Chondrocyte (in vitro differentiated cells): ENCODE results near the gene CDC42BPB. TPM values are rescaled to one million over a fixed set of nuclear protein-coding genes. Genes with fewer than 3 reads are reported as not detected.

ENCODE experiments used
- DNase-seq: peaks from one replicate; pipeline ENCODE4 v3.0.0; 2021; ENCODE audit warnings: mixed read lengths, low spot score
- H3K27ac Mint-ChIP-seq: one replicate; pipeline ENCODE4 v1.8.0; 2021; ENCODE audit warnings: mild to moderate bottlenecking, moderate library complexity, mixed read lengths; ENCODE audit not compliant: unreplicated experiment
- H3K27me3 Mint-ChIP-seq: 2 replicates; pipeline ENCODE4 v1.8.0; 2021; ENCODE audit warnings: low read depth, mixed read lengths
- H3K36me3 Mint-ChIP-seq: 2 replicates; pipeline ENCODE4 v1.8.0; 2021; ENCODE audit warnings: low read depth, mixed read lengths
- H3K4me1 Mint-ChIP-seq: 2 replicates; pipeline ENCODE4 v1.8.0; 2021; ENCODE audit warnings: low read depth, mild to moderate bottlenecking, mixed read lengths
- H3K4me3 Mint-ChIP-seq: one replicate; pipeline ENCODE4 v1.8.0; 2021; ENCODE audit warnings: mild to moderate bottlenecking, moderate library complexity, mixed read lengths; ENCODE audit not compliant: unreplicated experiment
- H3K9me3 Mint-ChIP-seq: 2 replicates; pipeline ENCODE4 v1.8.0; 2021; ENCODE audit warnings: low read depth, mixed read lengths
- CTCF ChIP-seq: fragments of 200-600 bp; sonication (generic); IDR thresholded peaks from 2 replicates; pipeline ENCODE4 v1.5.0; 2021; ENCODE audit warnings: antibody characterized with exemption, mild to moderate bottlenecking, moderate library complexity
- total RNA-seq: library from RNA; stranded (reverse); gene quantifications from 3 replicates; pipeline ENCODE4 v1.2.1, GENCODE V29; 2021

CDC42BPB gene
- total RNA-seq, 1 donor from 2014 or later = 106 TPM

GRCh38 chr14:103064436-103064835 lies 7.1 kb upstream of the CDC42BPB start:
- Mint-ChIP-seq H3K4me1 (peaks cover 17% of the 10 kb centered on the region), H3K4me3 (no peak overlapping the region), H3K27ac (no peak overlapping the region), H3K27me3 (no peaks in the 10 kb centered on the region), H3K9me3 (no peaks in the 10 kb centered on the region), H3K36me3 (peaks cover 2% of the 10 kb centered on the region)
- no peak for TF ChIP-seq CTCF
- DNase-seq = no peak

GRCh38 chr14:103061482-103061976 lies 4.2 kb upstream of the CDC42BPB start:
- no peak overlapping the region for H3K27ac Mint-ChIP-seq
- H3K9me3 Mint-ChIP-seq = no peaks in the 10 kb centered on the region
- no peak for DNase-seq
- peaks cover 2% of the 10 kb centered on the region for H3K36me3 Mint-ChIP-seq
- no peak for TF ChIP-seq CTCF
- peaks cover 23% of the 10 kb centered on the region for H3K4me1 Mint-ChIP-seq
- H3K4me3 Mint-ChIP-seq = no peak overlapping the region
- H3K27me3 Mint-ChIP-seq = no peaks in the 10 kb centered on the region

DNA sequence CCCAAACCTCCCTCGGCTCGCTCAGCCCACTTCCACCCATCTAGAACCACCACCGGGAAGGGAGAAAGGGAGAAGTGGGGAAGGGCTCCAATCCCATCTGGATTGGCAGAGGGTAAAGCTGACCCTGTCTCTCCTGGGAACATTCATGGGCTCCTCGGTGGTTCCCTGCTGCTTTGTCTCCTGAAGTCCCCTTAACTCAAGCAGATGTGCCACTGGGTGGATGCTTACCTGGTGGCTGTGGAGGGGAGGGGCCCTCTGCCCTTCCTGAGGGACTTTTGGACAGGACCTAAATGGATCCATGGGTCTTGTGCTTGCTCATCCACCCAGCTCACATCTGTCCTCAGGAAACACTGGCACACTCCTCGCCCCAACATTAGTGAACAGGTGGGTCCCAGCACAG lies 2.2 kb upstream of the CDC42BPB start:
- Mint-ChIP-seq H3K27me3 (no peaks in the 10 kb centered on the region), H3K4me3 (peak overlapping the region; percentile 79), H3K36me3 (peaks cover 2% of the 10 kb centered on the region), H3K27ac (no peak overlapping the region), H3K4me1 (peaks cover 39% of the 10 kb centered on the region), H3K9me3 (no peaks in the 10 kb centered on the region)
- no peak for DNase-seq
- TF ChIP-seq CTCF = no peak

GRCh38 chr14:103058164-103059055 lies 1.1 kb upstream of the CDC42BPB start:
- TF ChIP-seq CTCF = no peak
- H3K36me3 Mint-ChIP-seq = peaks cover 2% of the 10 kb centered on the region
- H3K4me3 Mint-ChIP-seq = peak overlapping the region; percentile 79
- no peaks in the 10 kb centered on the region for H3K27me3 Mint-ChIP-seq
- H3K9me3 Mint-ChIP-seq = no peaks in the 10 kb centered on the region
- DNase-seq = no peak
- peak overlapping the region; percentile 74 for H3K27ac Mint-ChIP-seq
- peaks cover 41% of the 10 kb centered on the region for H3K4me1 Mint-ChIP-seq

DNA sequence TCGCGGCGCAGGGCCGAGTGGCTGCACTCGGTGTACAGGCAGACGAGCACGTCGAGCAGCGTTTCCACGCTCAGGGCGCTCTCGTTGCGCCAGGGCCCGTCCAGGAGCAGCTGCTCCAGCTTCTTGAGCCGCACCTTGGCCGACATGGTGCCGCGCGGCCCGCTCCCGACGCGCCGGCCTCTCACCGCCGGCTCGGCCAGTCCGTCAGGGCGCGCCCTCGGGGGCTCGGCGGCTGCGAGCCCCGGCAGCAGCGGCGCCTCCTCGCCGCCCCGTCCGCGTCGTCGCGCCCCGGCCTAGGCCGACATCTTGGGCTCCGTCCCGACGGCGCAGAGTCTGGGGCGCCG lies 349 bp downstream of the CDC42BPB start:
- DNase-seq = no peak
- Mint-ChIP-seq H3K9me3 (no peaks in the 10 kb centered on the region), H3K4me1 (peaks cover 41% of the 10 kb centered on the region), H3K4me3 (peak overlapping the region; percentile 84), H3K27ac (no peak overlapping the region), H3K36me3 (peaks cover 2% of the 10 kb centered on the region), H3K27me3 (no peaks in the 10 kb centered on the region)
- TF ChIP-seq CTCF = no peak
